ENCODE results near the gene NR1D1.

GRCh38 chr17:40111221-40112128, 11.1 kb upstream of the NR1D1 start:
- TF ChIP-seq CTCF (IDR thresholded peaks at IDR 0.05) (peak; percentile 82 to 89 (median 88)), POLR2A (IDR thresholded peaks at IDR 0.05) (no peak)

All from testis (tissue), 2 donors.